Activated CD8-positive, alpha-beta memory T cell treated with anti-CD3 and anti-CD28 coated beads for 36 hours (primary cell): ENCODE measurements around the gene GAB2. TPM values are rescaled to one million over a fixed set of nuclear protein-coding genes. Genes with fewer than 3 reads are reported as not detected.

Source experiments
- CTCF ChIA-PET: fragments of 350-600 bp; sonication (Branson Sonifier 250); formaldehyde crosslinking; loops from one replicate; lab custom pipeline; 2021; ENCODE audit warnings: antibody characterized with exemption; lab: Charles Lee
- POLR2A ChIA-PET: fragments of 350-600 bp; sonication (Branson Sonifier 250); formaldehyde crosslinking; loops from one replicate; lab custom pipeline; 2021; ENCODE audit warnings: antibody characterized with exemption; lab: Charles Lee
- total RNA-seq, 2 experiments: library from RNA; stranded (reverse); gene quantifications; one replicate each; pipeline ENCODE4 v1.2.3, GENCODE V29; 2021

Gene GAB2
- total RNA-seq, 2 experiments from 2014 or later = 2.6 to 2.9 TPM

DNA sequence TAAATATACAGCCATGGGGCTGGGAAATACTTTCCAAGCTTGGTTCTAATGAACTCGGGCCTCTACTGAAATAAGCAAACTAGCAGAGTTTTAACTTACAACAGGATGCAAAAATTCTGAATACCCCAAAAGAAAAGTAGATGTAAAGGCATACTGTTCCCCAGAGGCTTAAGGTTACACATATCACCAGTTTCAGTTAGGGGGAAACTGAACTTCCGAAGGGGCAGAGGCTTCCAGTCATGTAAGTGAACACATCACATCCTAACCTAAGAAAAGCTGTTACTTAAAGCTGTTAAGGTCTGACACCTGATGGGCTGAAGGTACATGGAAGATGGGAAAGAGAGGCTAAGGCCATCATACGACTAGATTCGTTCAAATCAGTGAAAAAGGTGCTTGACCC, 2.3 kb downstream of the GAB2 start:
- POLR2A ChIA-PET = no interaction called here
- CTCF ChIA-PET = interaction anchor here (1.2 to 1.6 kb wide), 2 partner anchors 149 to 187 kb away, joined by 3 to 6 read pairs; no protein-coding TSS in a partner anchor

DNA sequence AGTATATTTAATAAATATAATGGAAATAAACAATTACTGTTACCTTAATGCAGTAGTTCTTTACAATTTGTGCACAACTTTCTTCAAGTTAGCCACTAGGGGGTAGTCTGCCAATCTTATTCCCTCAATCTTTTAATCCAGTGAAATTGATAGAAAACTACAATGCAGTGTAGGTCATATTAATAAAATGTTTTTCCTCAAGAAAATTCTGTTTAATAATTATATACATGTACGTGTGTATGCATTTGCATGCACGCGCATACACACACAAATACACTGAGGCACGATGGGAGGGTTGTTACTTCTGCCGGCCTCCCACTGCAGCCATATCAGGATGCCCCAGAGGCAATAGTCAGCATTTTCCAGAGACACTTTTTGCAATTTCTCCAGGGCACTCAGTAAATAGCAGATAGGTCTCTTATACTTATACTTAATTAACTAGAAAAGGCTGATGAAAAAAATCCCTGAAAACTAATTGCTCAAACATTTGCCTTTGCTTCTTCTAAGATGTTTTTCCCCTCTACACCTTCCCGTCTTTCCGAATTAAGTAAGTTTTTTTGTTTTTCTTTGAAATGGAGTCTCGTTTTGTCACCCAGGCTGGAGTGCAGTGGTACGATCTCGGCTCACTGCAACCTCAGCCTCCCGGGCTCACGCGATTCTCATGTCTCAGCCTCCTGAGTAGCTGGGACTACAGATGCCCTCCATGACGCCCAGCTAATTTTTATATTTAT, 3.1 kb downstream of the GAB2 start:
- ChIA-PET CTCF (interaction anchor here (1.2 to 1.6 kb wide), 2 partner anchors 150 to 186 kb away, joined by 3 to 6 read pairs; no protein-coding TSS in a partner anchor), POLR2A (no interaction called here)

GRCh38 chr11:78408619-78409018, 9.0 kb downstream of the GAB2 start:
- ChIA-PET POLR2A (no interaction called here), CTCF (no interaction called here)

DNA sequence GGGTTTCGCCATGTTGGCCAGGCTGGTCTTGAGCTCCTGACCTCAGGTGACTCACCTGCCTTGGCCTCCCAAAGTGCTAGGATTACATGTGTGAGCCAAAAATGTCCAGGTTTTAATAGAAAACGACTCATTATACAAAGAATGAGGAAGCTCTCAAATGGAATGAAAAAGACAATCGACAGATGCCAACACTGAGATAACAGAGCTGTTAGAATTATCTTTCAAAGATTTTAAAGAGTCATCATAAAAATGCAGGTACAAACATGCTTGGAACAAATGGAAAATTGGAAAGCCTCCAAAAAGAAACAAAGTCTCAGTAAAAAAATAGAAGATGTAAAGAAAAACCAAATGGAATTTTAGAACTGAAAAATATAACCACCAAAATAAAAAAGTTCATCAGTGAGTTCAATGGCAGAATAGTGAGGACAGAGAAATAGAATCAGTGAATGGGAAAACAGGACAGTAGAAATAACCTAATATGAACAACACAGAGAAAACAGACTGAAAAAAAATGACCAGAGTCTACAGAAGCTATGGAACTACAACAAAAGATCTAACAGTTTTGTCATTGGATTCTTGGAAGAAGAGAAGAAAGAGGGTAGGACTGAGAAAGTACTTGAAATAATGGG, 10.9 kb downstream of the GAB2 start:
- ChIA-PET POLR2A (no interaction called here), CTCF (no interaction called here)

DNA sequence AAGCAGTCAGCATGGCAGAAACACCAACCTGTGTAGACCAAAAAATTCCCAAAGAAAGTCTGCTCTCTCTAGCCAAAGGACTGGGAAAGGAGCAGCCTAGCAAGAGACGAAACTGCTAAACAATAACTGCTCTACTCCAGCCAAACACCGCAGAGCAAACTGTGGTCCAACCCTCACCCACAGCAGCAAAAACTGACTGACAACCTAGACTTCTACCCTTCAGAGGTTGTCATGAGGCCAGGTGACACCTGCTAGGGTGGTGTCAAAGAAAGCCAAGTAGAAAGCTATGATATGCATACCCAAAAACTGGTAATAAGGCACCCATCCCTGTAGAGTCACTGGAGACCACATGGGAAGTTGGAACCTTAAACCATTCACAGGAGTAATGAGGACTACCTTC, 11.8 kb downstream of the GAB2 start:
- POLR2A ChIA-PET = no interaction called here
- CTCF ChIA-PET = no interaction called here

- POLR2A ChIA-PET = no interaction called here
Measured at GRCh38 chr11:78403781-78404180, 13.8 kb downstream of the GAB2 start.

GRCh38 chr11:78402847-78403246, 14.8 kb downstream of the GAB2 start:
- ChIA-PET POLR2A (no interaction called here), CTCF (no interaction called here)

More at GRCh38 chr11:78403781-78404180, 13.8 kb downstream of the GAB2 start:
- CTCF ChIA-PET = no interaction called here

DNA sequence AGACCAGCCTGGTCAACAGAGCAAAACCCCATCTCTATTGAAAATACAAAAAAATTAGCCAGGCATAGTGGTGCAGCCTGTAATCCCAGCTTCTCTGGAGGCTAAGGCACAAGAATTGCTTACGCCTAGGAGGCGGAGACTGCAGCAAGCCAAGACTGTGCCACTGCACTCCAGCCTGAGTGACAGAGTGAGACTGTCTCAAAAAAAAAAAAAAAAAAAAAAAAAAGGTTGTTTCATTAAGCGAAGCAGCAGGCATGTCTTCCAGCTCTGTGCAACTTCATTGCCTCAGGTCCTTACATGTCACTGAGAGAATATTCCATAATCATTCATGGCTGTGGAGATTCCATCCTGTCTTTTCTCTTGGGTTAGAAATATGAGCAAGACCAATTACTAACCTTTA, 16.9 kb downstream of the GAB2 start:
- CTCF ChIA-PET = interaction anchor here (0.8 kb wide), 1 partner anchor 165 kb away, joined by 3 read pairs; no protein-coding TSS in a partner anchor

DNA sequence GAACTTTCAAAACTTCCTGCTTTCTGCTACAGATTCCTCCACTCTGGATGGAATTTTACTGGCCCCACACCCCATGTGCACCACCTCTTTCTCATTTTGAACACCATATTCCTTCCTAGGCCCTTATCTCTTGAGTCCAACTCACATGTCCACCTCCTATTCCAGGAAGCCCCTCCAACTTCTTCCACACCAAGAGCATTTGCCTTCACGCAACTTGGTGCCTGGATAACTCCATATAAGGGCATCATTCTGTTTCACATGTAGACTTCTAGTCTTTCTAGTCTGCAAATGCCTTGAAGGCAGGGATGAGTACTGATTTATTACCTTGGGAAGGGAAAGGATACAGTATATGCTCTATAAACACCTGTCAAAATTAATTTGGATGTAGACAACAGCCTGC, 17.5 kb downstream of the GAB2 start:
- CTCF ChIA-PET = no interaction called here
- POLR2A ChIA-PET = no interaction called here

More for the DNA sequence above, 16.9 kb downstream of the GAB2 start:
- POLR2A ChIA-PET = no interaction called here

DNA sequence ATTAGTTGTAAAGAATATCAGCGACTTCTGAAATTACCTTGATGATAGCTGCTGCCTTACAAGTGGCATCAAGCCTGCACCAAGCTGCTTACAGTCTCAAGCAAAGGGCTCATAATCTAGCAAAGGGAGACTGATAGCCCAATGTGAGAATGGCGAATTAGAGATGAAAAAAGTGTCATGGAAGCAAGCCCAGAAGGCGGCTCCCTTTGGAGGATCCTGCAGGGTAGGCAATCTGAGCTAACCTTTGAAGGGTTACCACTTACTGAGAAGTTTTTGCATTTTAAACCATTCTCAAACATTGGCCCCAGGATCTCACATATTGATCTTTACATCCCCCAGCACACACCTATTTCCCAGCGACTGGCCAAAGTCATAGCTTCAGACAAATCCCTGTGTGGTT, 18.5 kb downstream of the GAB2 start:
- CTCF ChIA-PET = interaction anchor here (1.2 kb wide), 1 partner anchor 19 kb away, joined by 3 read pairs; no protein-coding TSS in a partner anchor
- POLR2A ChIA-PET = no interaction called here

- CTCF ChIA-PET = interaction anchor here (1.2 kb wide), 1 partner anchor 19 kb away, joined by 3 read pairs; no protein-coding TSS in a partner anchor
Measured at GRCh38 chr11:78398715-78399114, 18.9 kb downstream of the GAB2 start.

DNA sequence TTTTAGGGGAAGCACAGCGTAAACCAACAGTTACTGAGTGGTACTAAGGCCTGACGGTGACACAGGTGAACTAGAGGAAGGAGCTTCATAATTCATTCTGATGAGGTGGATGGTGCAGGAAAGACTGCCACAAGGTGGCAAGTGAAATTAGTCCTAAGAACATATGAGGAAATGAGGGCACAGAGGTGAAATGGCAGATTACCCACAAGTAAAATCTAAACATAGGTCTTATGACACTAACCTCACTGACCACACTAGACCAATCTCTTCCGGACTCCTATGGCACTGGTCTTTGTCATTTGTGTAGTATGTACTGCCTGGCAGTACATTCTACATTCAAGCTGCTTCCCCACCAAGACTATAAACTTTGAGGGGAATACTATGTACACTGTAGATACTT, 20.2 kb downstream of the GAB2 start:
- ChIA-PET CTCF (interaction anchor here (0.6 to 0.7 kb wide), 2 partner anchors 13 to 19 kb away, joined by 3 to 6 read pairs; no protein-coding TSS in a partner anchor), POLR2A (no interaction called here)

More at GRCh38 chr11:78398715-78399114, 18.9 kb downstream of the GAB2 start:
- POLR2A ChIA-PET = no interaction called here

- ChIA-PET POLR2A (no interaction called here), CTCF (no interaction called here)
Measured at GRCh38 chr11:78395597-78395996, 22.0 kb downstream of the GAB2 start.

DNA sequence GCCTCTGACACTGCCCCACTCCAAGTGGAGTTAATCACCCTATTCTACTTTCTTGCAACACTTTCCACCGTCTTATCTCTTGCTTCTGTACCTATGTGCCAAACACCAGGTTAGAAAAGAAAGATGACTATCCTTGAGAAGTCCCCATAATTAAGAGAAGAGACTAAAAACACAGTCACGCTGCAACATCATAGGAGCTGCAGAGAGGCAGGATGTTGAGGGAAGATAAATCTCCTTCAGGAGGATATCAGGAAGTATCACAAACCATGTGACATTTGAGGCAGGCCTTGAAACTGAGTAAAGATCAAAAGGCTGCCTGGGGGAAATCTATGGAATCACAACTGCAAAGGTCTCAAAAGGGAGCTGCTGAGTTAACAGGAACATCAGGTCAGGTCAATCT, 24.8 kb downstream of the GAB2 start:
- POLR2A ChIA-PET = no interaction called here
- CTCF ChIA-PET = no interaction called here

DNA sequence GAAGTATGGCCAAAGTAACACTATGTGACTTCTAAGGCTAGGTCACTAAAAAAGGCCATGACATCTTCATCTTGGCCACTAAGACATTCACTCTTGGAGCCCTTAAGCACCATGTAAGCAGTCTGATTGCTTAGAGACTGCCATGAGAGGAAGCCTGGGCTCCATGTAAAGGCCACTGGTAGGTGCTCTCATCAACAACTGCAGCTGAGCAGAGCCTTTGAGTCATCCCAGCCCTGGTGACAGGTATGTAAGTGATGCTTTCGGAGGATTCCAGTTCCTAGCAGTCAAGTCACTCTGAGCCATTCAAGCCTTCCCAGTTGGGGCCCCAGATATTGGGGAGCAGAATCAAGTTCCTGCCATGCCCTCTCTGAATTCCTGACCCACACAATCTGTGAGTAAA, 26.2 kb downstream of the GAB2 start:
- CTCF ChIA-PET = no interaction called here
- POLR2A ChIA-PET = interaction anchor here (0.6 kb wide), 1 partner anchor 202 kb away, joined by 3 read pairs; no protein-coding TSS in a partner anchor

DNA sequence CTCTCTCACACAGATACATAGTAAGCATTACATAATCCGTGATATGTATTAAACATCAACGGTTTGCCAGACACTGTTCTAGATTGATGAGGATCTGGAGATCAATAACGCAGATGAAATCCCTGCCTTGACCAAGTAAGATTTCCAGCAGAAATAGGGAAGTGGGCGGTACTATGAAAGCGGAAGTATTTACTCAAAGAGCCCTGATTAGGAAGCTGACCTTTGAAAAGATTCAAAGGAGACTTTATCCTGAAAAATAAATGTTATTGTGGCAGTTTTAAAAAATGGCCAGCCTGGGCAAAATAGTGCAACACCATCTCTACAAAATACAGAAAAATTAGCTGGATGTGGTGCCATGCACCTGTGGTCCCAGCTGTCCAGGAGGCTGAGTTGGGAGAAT, 26.8 kb downstream of the GAB2 start:
- CTCF ChIA-PET = no interaction called here
- POLR2A ChIA-PET = interaction anchor here (0.6 kb wide), 1 partner anchor 201 kb away, joined by 3 read pairs; no protein-coding TSS in a partner anchor

DNA sequence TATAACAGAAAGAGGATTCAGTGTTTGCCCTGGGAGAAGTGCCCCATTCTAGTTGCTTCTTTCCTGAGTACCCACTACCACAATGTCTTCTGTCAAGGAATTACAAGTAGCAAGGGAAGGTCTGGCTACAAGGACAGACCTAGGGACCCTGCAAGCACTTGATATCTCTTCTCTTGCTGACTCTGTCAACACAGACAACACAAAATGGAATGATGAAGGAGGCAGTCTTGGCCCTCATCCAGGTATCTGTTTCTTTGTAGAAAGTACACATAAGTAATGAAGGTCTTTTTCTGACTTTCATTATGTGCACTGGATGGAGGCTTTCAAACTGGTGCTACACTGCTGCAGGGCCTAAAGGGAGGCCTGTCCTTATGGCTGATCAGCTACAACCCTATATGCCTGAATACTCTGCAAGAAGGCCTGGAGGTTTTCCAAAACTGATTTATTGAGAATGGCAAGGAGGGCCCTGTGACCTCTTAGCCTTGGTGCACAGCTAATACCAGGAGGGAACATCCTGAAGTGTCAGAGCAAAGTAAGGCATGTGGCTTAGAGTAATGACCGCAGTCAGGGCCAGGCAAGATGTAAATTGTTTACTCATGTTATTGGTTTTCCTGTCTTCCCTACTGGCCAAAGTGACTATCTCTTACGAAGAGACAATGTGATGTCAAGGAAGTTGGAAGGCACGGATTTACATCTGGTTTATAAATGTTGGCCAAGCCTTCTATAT, 31.2 kb downstream of the GAB2 start:
- POLR2A ChIA-PET = no interaction called here
- CTCF ChIA-PET = no interaction called here

- POLR2A ChIA-PET = no interaction called here
- CTCF ChIA-PET = no interaction called here
Measured at GRCh38 chr11:78385205-78385604, 32.4 kb downstream of the GAB2 start.

GRCh38 chr11:78384231-78384630, 33.4 kb downstream of the GAB2 start:
- ChIA-PET CTCF (no interaction called here), POLR2A (no interaction called here)

- CTCF ChIA-PET = no interaction called here
- POLR2A ChIA-PET = no interaction called here
Measured at GRCh38 chr11:78381865-78382264, 35.8 kb downstream of the GAB2 start.
